GM10847 (cell line): ENCODE results near the gene THAP4.
A peak's percentile ranks its signal among the peaks of the same experiment; 100 is the strongest.

Experiments
- POLR2A ChIP-seq: IDR thresholded peaks from 2 replicates; pipeline ENCODE4 v1.6.1; 2011; ENCODE audit not compliant: insufficient read length; ENCODE audit errors: extremely low read depth

THAP4 gene

DNA sequence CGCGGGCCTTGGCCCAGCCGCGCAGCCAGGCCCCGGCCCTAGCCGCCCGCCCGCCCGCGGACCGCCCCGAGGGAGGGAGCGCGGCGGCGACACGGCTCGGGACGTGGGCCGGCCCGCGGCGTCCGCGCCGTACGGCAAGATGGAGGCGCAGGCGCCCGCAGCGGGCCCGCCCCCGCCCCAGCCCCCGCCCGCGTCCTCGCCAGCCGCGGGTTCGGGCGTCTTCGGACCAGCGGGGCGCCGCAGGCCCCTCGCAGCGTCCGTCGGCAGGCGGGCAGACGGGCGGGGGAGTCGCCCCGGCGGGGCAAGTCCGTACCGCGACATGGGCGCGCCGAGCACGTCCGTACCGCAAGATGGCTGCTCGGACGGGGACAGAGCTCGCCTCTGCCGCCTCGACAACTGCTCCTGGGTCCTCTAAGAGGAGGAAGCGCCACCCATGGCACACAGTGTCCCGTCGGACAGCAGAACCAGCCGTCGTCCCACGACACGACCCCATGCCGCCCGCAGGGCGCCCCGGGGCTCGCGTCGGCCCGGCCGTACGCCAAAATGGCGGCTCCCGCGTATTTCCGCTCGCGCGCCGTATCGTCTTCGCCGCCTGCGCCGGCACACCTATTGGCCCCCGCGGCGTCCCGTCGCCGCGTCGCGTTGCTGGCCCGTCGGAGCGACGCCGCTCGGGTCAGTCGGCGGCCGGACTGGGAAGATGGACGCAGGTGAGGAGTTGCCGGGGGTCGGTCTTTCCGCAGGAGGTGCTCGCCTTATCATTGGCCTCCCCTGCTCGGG, at the start of gene THAP4, which contains the start of gene ATG4B:
Gene THAP4 (minus strand): TSS at position 141 of the 777 bp plus-strand sequence. CDS start 141 bp downstream, outside the sequence.
Gene ATG4B (plus strand): TSS at position 676 of the 777 bp plus-strand sequence. CDS start 22 bp downstream, at position 698.
- peak; percentile 81 for TF ChIP-seq POLR2A

DNA sequence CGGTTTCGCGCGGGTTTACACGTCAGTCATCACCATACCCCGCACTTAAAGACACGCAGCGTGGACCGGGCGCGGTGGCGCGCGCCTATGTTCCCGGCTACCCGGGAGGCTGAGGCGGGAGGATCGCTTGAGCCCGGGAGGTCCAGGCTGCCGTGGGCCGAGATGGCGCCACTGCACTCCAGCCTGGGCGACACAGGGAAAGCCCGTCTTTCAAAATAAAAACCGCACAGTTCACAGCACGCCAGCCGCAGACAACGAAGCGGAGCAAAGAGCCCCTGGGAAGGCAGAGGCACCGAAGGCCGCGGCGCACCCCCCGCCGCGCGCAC, 49.3 kb upstream of the THAP4 start:
- no peak for TF ChIP-seq POLR2A

- TF ChIP-seq POLR2A: no peak
Observed at GRCh38 chr2:241680827-241681599, 44.1 kb upstream of the THAP4 start.

DNA sequence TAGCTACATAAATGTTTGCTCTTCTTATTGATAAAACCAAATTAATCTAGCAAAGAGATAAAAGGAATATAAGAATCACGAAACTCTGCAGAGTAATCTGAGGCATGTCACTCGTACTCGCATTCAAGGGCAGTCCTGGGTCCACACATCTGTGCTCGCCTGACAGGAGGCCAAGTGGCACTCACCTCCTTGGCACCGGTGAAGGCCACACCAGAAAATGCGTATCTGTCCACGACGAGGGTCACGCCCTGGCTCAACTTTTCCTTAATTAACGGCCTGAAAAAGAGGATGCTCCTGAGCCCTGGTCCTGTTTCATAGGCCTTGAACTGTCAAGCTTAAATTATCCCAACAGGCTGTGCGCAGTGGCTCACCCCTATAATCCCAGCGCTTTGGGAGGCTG, 43.1 kb upstream of the THAP4 start:
- no peak for TF ChIP-seq POLR2A

GRCh38 chr2:241678784-241679540, 42.0 kb upstream of the THAP4 start:
- no peak for TF ChIP-seq POLR2A

- no peak for TF ChIP-seq POLR2A
Observed at GRCh38 chr2:241678307-241678706, 41.3 kb upstream of the THAP4 start.

DNA sequence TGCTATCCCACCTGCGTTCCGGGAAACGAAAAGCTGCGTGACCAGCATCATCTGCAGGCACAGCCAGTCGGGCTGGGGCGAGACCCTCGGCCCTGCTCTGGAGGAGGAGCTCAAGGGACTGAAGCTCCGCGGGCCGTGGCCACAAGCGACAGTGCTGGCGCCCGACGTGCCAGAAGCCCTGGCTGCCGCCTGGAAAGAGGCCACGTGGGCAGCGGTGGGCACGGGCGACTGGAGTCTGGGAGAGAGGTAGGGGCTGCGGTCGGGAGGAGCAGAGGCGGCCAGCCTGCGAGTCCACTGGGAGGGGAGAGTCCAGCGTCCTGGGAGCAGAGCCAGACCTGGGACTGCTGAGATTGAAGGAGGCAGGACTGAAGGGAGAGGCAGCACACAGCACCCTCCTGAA, 40.4 kb upstream of the THAP4 start:
- TF ChIP-seq POLR2A: no peak

GRCh38 chr2:241676665-241677064, 39.7 kb upstream of the THAP4 start:
- no peak for TF ChIP-seq POLR2A

DNA sequence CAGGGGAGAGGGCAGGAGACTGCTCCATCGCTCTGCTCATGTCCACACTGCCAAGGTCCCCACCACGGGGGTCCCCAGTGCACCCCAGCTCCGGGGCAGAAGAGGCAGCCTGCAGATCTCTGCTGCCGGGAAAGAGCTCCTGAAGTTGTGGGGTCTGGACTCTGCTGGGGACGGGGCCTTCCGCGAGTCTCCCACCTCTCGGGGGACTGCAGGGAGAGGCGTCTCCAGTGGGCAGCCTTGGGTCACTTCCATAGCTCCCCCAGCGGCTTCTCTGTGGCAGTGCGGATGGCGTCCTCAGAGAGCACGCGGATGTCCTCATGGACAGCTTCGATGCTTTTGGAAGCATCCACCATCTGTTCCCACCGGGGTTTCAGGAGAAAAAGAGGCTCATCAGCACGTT, 38.9 kb upstream of the THAP4 start:
- TF ChIP-seq POLR2A: no peak

DNA sequence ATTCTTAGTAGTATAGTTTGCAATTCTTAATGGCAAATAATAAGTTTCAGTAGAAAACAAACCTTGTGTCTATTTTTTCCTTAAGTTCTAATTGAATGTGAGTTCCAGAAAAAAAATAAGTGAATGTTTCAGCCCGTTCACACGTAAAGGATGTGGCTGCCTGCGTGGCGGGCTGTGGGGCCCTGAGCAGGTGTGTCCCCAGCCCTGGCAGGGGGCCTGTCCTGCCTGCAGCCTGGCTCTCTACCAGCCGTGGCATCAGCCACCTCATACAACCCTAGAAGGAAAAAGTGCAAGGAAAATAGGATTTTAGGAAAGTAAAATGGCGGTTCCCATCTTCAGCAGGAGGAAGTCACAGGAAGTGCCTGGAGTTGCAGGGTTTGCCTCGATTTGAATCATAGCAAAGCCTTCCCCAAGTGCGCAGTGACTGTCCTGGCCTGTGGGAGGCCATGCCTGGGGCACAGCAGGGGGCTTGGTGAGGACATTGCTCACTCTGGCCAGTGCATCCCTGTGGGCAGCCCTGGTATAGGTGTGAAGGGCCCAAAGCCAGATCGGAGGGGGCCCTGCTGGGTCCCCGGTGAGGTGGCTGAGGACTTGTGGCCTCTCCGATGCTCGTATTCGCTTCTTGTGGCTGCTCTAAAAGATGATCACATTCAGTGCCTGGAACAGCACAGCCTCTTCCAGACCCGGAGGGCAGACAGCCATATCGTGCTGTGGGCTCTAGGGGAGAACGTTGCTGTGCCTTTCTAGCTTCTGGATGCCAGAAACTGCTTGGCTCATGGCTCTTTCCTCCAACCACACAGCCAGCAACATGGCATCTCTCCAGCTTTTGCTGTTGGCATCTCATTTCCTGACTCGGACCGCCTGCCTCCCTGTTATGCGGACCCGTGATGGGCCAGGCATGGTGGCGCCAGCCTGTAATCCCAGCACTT, 37.1 kb upstream of the THAP4 start:
- no peak for TF ChIP-seq POLR2A

GRCh38 chr2:241673189-241673663, 36.3 kb upstream of the THAP4 start:
- TF ChIP-seq POLR2A: no peak

DNA sequence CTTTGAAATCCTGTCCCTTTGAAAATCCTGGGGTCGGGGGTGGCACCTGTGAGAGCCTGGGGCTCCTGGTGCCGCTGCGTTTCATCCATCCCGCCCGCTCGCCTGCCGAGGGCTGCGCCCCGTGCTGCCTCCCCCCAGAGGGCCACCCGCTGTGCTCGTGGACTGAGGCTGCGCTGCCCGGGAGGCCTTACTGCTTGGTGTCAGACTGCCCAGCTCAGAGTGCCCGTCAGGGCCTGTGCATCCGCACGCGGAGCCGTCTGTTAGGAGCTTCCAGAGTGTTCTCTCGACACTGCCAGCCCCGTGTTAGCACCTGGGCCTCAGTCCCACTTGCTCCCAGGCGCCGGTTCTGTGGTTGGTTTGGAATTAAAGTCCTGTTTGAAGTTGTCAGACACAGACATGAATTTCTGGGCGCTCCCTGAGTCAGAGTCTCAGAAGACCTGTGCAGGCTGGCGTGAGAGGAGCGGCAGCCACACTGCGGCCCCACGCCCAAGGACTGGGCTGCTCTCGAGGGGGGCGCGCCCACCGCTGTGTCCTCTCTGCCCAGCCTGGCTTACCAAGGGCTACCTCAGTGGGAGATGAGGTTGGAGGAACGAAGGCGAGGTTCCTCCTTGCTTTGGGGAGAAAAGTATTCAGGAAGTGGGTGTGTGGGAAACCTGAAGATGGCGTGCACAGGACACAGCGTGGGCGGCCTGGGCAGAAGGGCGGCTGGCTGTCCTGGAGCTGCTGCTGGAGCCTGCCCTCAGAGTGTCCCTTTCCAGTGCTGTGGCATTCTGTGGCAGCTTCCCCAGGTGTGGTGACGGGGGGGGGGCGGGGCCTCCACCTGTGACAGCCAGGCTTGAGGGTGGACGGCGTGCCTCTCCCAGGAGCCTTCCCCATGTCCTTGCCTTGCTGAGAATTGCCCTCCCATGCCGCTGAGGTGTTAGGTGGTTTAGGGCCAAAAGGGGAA, 35.6 kb upstream of the THAP4 start:
- no peak for TF ChIP-seq POLR2A

DNA sequence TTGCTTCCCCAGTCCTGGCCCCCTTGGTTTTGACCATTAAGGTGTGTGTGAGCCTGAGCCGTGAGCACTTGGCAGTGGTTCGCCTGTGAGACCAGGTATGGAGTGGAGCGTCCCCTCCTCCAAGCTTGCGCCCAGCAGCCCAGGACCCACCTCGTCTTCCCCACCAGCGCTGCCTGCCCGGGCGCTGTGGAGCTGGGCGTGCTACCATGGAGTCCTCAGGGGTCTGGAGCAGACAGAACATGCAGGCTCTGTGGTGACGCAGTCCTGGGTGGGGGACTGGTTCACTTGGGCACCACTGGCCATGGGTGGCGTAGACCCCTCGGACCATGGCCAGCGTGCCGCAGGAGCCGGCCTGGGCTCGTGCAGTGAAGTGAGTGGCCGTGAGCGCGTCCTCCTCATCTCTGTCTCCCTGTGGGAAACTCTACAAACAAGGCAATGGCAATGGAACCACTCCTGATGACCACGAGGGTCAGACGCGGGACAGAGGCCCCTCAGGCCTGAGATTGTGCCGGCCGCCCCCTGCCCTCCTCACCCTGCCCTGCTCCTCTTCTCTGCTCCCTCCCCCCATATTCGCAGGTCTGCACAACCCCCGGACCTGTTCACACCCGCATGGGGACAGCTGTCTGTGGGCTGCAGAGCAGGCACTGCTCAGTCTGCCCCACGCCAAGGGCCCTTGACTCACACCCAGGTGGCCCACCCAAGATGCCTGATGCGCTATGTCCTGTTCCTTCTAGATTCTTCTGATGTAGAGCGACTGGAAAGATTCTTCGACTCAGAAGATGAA, 34.7 kb upstream of the THAP4 start:
- no peak for TF ChIP-seq POLR2A
